Measurements from ENCODE around the gene ARHGAP15. TPM values are rescaled to one million over a fixed set of nuclear protein-coding genes. Genes with fewer than 3 reads are reported as not detected.

The ARHGAP15 gene
- total RNA-seq, 2 donors from 2014 or later: 11.0 to 11.8 TPM

DNA sequence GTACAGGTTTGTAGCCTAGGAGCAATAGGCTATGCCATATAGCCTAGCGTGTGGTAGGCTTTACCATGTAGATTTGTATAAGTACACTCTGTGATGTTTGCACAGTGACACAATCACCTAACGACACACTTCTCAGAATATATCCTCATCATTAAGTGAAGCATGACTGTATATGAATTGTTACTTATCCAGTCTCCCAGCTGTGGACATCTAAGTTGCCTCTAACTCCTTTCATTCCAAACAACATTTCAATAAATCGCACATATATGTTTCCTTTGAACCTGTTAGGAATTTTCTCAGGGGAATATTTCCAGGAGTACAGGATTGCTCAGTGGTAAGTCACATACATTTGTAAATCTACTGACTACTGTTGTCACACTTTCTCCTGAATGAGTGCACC, 90.0 kb downstream of the ARHGAP15 start:
- no peak for ATAC-seq (ENCODE audit: insufficient number of reproducible peaks, low FRiP score, low read depth)
- no peak for TF ChIP-seq CTCF (IDR thresholded peaks at IDR 0.05)
- H3K27ac ChIP-seq: no peak overlapping the region

GRCh38 chr2:143223556-143223955, 94.3 kb downstream of the ARHGAP15 start:
- H3K27me3 ChIP-seq (replicated peaks; ENCODE audit: insufficient read depth): no peaks in the 10 kb centered on the region
- H3K36me3 ChIP-seq: no peaks in the 10 kb centered on the region
- no peak for TF ChIP-seq CTCF (IDR thresholded peaks at IDR 0.05)
- no peak overlapping the region for H3K27ac ChIP-seq
- DNase-seq (ENCODE audit: low spot score) (no peak), ATAC-seq (ENCODE audit: insufficient number of reproducible peaks, low FRiP score, low read depth) (no peak)
- no peaks in the 10 kb centered on the region for H3K9me3 ChIP-seq
- H3K4me1 ChIP-seq (ENCODE audit: control insufficient read depth in 1 of 2, low read depth in 2 of 2): no peaks in the 10 kb centered on the region
- H3K4me3 ChIP-seq: no peak overlapping the region

More for the DNA sequence above, 90.0 kb downstream of the ARHGAP15 start:
- H3K4me1 ChIP-seq (ENCODE audit: control insufficient read depth in 1 of 2, low read depth in 2 of 2): no peaks in the 10 kb centered on the region
- no peak overlapping the region for H3K4me3 ChIP-seq
- DNase-seq (ENCODE audit: low spot score): no peak
- no peaks in the 10 kb centered on the region for H3K36me3 ChIP-seq
- no peaks in the 10 kb centered on the region for H3K9me3 ChIP-seq
- H3K27me3 ChIP-seq (replicated peaks; ENCODE audit: insufficient read depth): no peaks in the 10 kb centered on the region

GRCh38 chr2:143225931-143226330, 96.7 kb downstream of the ARHGAP15 start:
- DNase-seq (ENCODE audit: low spot score) (no peak), ATAC-seq (ENCODE audit: insufficient number of reproducible peaks, low FRiP score, low read depth) (no peak)
- H3K4me3 ChIP-seq: no peak overlapping the region
- no peaks in the 10 kb centered on the region for H3K9me3 ChIP-seq
- TF ChIP-seq CTCF (IDR thresholded peaks at IDR 0.05): no peak
- no peaks in the 10 kb centered on the region for H3K4me1 ChIP-seq (ENCODE audit: control insufficient read depth in 1 of 2, low read depth in 2 of 2)
- no peaks in the 10 kb centered on the region for H3K36me3 ChIP-seq
- no peaks in the 10 kb centered on the region for H3K27me3 ChIP-seq (replicated peaks; ENCODE audit: insufficient read depth)
- H3K27ac ChIP-seq: no peak overlapping the region

DNA sequence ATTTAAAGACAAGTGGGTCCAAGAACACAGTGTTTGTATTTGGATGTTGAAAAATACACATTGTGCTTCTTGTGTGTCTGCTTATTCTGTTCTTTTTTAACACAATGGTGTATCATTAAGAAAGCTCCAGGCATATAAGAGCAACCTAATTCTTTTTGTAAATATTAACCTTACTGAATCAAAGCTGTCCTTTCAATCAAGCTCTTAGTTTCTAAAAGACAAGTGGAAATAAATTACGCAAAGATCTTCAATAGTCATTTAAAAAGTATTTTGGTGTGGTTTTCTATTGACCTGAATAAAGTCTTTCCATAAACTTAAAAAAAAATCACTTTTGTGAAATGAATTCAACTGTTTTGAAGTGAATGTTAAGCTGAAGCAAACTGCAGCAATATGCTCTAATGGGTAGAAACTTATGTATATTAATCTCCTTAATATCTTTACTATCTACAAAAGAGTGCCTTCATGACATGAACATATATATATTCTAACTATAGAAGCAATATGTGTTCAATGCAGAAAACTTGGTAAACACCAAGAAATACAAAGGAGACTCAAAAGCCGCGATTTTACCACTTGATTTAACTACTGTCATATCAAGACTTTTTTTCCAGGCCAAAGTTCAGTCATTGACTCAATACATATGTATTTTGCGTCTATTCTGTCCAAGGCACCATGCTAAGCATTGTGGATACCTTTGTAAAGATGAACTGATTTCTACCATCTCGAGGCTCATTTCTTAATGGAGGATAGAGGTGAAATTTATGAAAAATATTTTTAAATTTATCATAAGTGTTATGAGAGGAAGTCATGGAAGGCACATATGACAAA, 97.7 kb downstream of the ARHGAP15 start:
- no peak for TF ChIP-seq CTCF (IDR thresholded peaks at IDR 0.05)
- Histone ChIP-seq H3K27me3 (replicated peaks; ENCODE audit: insufficient read depth) (no peaks in the 10 kb centered on the region), H3K9me3 (no peaks in the 10 kb centered on the region), H3K4me1 (ENCODE audit: control insufficient read depth in 1 of 2, low read depth in 2 of 2) (no peaks in the 10 kb centered on the region), H3K36me3 (no peaks in the 10 kb centered on the region), H3K4me3 (no peak overlapping the region), H3K27ac (no peak overlapping the region)
- ATAC-seq (ENCODE audit: insufficient number of reproducible peaks, low FRiP score, low read depth) (no peak), DNase-seq (ENCODE audit: low spot score) (no peak)

- Histone ChIP-seq H3K36me3 (no peaks in the 10 kb centered on the region), H3K9me3 (peaks cover 7% of the 10 kb centered on the region), H3K27me3 (replicated peaks; ENCODE audit: insufficient read depth) (no peaks in the 10 kb centered on the region), H3K4me1 (ENCODE audit: control insufficient read depth in 1 of 2, low read depth in 2 of 2) (no peaks in the 10 kb centered on the region), H3K27ac (no peak overlapping the region), H3K4me3 (no peak overlapping the region)
- ATAC-seq (ENCODE audit: insufficient number of reproducible peaks, low FRiP score, low read depth) (no peak), DNase-seq (ENCODE audit: low spot score) (no peak)
- no peak for TF ChIP-seq CTCF (IDR thresholded peaks at IDR 0.05)
These were observed 100.2 kb downstream of the ARHGAP15 start for GRCh38 chr2:143229411-143229810.

All from thoracic aorta (tissue), 2 donors.